ENCODE results near the gene IKZF1. TPM values are rescaled to one million over a fixed set of nuclear protein-coding genes. Genes with fewer than 3 reads are reported as not detected.

IKZF1 gene
- total RNA-seq, 1 experiment from 2014 or later, result 0.57 TPM

- ChIA-PET POLR2A (no interaction called here), RAD21 (ENCODE audit: low non-redundant PET in 1 of 2, low total read pairs in 2 of 2, uncharacterized antibody in 2 of 2, unreplicated experiment in 2 of 2) (no interaction called here), CTCF (no interaction called here)
- H3K27me3 ChIP-seq (ENCODE audit: insufficient read depth, low read length), result no peaks in the 10 kb centered on the region
- no peaks in the 10 kb centered on the region for H4K20me1 ChIP-seq (ENCODE audit: insufficient read depth)
- ATAC-seq, result no peak
- H3K4me3 ChIP-seq (replicated peaks in 1 of 2; ENCODE audit: low read depth in 1 of 2, low read length in 2 of 2), result no peak overlapping the region
- no peak overlapping the region for H3K4me2 ChIP-seq (ENCODE audit: low read length)
- H3K9ac ChIP-seq (ENCODE audit: low read length), result no peak overlapping the region
- no peaks in the 10 kb centered on the region for H3K79me2 ChIP-seq (ENCODE audit: insufficient read depth, low read length)
- no peak for DNase-seq (ENCODE audit: low read depth, low spot score)
- no peak overlapping the region for H3K27ac ChIP-seq (ENCODE audit: low read depth, low read length)
- H3K36me3 ChIP-seq (ENCODE audit: control insufficient read depth in 1 of 2, insufficient read depth in 2 of 2, low read length in 2 of 2), result no peaks in the 10 kb centered on the region
- H3K9me2 ChIP-seq (ENCODE audit: insufficient read depth), result no peaks in the 10 kb centered on the region
- TF ChIP-seq POLR2AphosphoS5 (IDR thresholded peaks at IDR 0.05; ENCODE audit: low read depth, low read length) (no peak), POLR2A (IDR thresholded peaks at IDR 0.05; ENCODE audit: borderline replicate concordance, extremely low read depth, insufficient read depth, insufficient read length) (no peak), FOSL1 (IDR thresholded peaks at IDR 0.05; ENCODE audit: low read depth) (no peak), EGR1 (IDR thresholded peaks at IDR 0.05; ENCODE audit: low read depth) (no peak), RAD21 (IDR thresholded peaks at IDR 0.05; ENCODE audit: low read depth) (no peak), SRF (IDR thresholded peaks at IDR 0.05; ENCODE audit: low read depth) (no peak), ZBTB33 (IDR thresholded peaks at IDR 0.05; ENCODE audit: extremely low read depth, insufficient replicate concordance, low read length) (no peak), TCF7L2 (IDR thresholded peaks at IDR 0.05; ENCODE audit: borderline replicate concordance, extremely low read depth, insufficient read depth, insufficient read length) (no peak), EZH2phosphoT487 (IDR thresholded peaks at IDR 0.05; ENCODE audit: borderline replicate concordance) (no peak), ATF3 (IDR thresholded peaks at IDR 0.05) (no peak), YY1 (IDR thresholded peaks at IDR 0.05; ENCODE audit: extremely low read depth, insufficient replicate concordance, low read depth, low read length) (no peak)
- H3K9me3 ChIP-seq (ENCODE audit: control insufficient read depth in 1 of 2, insufficient read depth in 1 of 2, low read depth in 1 of 2, low read length in 2 of 2), result no peaks in the 10 kb centered on the region
- intact Hi-C loops (cut with micrococcal nuclease), result no loop called here
- H3K4me1 ChIP-seq (ENCODE audit: control insufficient read depth in 1 of 2, insufficient read depth in 2 of 2, low read length in 2 of 2), result no peaks in the 10 kb centered on the region
- no peak overlapping the region for H2AFZ ChIP-seq (ENCODE audit: low read depth, low read length, poor library complexity, severe bottlenecking)
- BruUV-seq (replicated peaks), result no TSS peak
These were observed 20.2 kb upstream of the IKZF1 start for GRCh38 chr7:50284296-50284695.
